ENCODE measurements around the gene VWC2.

GRCh38 chr7:49797987-49798660 is 24.7 kb downstream of the VWC2 start:
- TF ChIP-seq, protein P1, sequence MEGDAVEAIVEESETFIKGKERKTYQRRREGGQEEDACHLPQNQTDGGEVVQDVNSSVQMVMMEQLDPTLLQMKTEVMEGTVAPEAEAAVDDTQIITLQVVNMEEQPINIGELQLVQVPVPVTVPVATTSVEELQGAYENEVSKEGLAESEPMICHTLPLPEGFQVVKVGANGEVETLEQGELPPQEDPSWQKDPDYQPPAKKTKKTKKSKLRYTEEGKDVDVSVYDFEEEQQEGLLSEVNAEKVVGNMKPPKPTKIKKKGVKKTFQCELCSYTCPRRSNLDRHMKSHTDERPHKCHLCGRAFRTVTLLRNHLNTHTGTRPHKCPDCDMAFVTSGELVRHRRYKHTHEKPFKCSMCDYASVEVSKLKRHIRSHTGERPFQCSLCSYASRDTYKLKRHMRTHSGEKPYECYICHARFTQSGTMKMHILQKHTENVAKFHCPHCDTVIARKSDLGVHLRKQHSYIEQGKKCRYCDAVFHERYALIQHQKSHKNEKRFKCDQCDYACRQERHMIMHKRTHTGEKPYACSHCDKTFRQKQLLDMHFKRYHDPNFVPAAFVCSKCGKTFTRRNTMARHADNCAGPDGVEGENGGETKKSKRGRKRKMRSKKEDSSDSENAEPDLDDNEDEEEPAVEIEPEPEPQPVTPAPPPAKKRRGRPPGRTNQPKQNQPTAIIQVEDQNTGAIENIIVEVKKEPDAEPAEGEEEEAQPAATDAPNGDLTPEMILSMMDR (IDR thresholded peaks at IDR 0.05): no peak
- no peak for TF ChIP-seq POLR2A (IDR thresholded peaks at IDR 0.05)

Measured in esophagus squamous epithelium (tissue), 4 donors.